HG02588 (cell line): ENCODE results near the gene CDH4.
"Not testable (repeated sequence)": the region's sequence is repeated elsewhere in the genome, so short reads cannot be mapped to it uniquely, and the experiment has no call there.

ENCODE experiments used
- ATAC-seq: cut with Tn5 transposase; IDR thresholded peaks from one replicate; pipeline ENCODE4 v1.9.1; 2021; ENCODE audit warnings: mild to moderate bottlenecking, moderate library complexity; ENCODE audit not compliant: unreplicated experiment

CDH4 gene

DNA sequence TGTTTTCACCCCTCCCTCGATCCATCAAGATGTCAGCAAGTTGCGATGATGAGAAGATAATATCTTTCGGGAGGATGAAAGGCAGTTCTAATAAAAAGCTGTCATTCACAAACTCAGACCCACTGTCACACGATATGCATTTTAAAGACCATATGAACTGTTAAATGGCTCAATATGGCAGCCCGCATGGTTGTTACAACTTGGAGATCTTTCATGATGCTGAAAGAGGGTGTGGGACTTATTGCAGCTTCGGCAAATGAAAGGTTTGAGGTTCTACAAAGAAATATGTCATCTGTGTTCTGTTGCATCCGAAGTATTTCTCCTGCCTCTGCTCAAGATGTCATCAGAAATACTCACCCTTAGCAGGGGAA lies 128.5 kb downstream of the CDH4 start:
- no peak for ATAC-seq

DNA sequence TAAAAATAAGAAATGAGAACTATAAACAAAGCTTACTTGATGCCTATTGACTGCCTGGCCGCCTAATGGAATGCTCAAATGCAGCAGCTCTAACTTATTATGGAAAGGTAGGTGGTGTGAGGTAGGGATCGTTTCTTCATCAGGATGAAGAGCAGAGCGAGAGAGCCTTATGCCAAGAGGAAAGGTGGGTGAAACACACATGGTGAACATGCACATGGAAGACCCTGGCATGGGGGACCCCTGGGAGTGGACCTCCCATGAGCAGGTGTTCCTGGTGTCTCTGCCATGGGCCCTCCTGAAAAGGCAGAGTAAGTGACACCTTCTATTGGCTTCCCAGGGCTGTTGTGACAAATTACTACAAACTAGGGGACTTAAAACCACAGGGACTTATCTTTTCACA lies 130.1 kb downstream of the CDH4 start:
- no peak for ATAC-seq

DNA sequence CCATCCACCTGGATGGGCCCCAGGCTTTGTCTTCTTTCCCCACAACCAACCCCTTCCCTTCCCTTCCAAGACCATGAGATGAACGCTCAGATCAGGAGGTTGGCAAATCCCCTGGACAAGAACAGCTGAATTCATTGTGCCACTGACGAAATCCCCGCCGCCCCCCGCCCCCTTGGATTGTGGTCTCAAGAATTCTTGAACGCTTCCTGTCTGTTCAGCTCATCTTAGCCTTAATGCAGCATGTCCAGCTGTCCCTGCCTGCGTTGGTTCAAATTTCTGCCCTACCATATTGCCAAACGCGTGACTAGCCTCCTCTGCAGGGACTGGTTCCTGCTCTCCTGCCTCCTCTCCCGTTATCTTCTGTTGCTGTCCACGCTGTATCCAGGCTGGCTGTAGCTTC lies 133.2 kb downstream of the CDH4 start:
- ATAC-seq = no peak

DNA sequence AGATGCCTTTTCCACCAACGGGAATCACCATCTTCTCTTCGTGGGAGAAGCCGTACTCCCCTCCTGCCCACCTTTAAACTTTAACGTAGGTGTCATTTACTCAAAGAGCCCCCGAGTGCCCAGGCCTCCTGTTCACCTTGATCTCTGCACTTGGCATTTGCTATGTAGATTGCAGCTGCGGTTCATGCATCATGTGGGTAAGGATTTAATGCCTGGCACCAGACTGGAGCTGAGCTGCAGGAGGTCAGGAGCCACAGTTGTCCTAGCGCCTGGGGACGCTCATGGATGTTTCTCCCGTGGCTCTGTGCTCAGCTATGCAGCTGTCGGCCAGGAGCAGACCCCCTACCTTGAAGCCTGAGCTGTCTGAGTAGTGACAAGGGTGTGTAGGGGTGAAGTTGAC lies 133.7 kb downstream of the CDH4 start:
- no peak for ATAC-seq

DNA sequence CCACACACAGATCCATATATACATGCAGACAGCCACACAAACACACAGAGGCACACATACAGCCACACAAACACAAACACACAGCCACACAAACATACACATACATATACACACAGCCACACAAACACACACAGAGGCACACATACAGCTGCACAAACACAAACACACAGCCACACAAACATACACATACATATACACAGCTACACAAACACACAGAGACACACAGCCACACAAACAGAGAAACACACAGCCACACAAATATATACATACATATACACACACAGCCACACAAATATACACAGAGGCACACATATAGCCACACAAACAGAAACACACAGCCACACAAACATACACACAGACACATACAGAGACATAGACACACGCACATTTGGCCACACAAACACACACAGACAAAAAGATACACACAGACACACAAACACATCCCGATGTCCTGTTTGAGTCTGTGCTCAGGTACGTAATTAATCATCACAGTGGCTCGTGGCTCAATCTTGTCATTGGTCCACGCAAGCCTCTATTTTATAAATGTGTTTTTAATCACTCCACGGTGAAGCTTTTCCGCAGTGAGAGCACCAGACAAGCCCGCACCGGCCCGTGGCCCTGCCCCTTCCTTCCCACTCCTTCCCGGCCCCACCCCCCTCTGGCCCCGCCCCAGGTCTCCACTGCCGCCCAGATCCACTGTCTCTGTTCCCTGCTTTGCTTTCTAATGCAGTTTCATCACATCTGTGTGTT lies 135.3 kb downstream of the CDH4 start:
- no peak for ATAC-seq

DNA sequence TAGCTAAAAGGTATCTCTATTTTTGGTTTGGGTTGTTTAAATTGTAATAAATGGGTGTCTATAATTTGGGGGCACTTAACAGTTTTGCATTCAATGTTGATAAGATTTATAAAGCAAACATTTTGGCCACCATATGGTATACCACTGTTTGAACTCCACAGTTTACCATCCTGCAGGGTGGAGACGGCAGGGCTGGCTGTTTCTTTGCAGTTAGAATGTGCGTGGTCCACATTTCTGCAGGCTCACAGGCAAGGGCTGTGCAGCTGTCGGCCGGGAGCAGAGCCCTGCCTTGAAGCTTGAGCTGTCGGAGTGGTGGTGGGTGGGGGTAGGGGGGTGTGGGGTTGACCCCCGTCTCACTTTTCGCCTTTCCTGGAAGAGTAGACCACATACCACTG lies 135.9 kb downstream of the CDH4 start:
- no peak for ATAC-seq

DNA sequence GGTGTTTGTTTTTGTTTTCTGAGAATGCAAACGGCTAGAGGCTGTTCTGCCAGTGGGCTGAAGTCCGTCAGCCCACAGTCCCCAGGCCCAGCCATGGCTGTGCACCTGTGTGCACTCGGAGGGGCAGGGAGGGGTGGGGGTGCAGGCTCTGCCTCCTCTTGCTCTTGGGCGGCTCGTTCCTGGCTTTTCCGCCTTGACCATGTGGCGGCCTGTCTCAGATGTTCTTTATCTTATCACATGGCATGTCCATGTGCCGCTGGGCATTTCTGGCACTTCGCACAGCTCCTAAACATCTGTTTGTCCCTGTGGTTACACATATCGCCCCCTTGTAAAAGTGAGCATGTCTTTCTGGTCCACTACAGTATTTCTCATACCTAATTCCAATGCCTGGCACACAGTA lies 137.0 kb downstream of the CDH4 start:
- ATAC-seq = no peak

DNA sequence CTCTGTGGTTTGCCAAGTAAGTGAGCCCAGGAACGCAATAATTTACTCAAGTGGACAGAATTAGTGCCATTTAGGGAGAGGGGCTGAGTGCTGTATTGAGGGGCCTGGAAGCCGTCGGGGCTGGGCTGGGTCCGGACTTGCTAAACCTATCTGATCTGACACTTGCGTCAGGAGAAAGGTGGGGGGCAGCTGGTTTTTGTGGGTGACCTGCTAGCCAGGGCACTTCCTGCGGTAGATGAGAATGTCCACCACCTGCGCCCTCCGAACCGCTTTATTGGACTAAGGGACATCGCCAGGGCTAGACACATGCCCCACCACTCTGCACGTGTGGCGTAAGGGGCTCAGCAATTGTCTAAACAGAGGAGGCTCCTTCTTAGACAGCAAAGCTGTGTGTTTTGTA lies 139.1 kb downstream of the CDH4 start:
- no peak for ATAC-seq

DNA sequence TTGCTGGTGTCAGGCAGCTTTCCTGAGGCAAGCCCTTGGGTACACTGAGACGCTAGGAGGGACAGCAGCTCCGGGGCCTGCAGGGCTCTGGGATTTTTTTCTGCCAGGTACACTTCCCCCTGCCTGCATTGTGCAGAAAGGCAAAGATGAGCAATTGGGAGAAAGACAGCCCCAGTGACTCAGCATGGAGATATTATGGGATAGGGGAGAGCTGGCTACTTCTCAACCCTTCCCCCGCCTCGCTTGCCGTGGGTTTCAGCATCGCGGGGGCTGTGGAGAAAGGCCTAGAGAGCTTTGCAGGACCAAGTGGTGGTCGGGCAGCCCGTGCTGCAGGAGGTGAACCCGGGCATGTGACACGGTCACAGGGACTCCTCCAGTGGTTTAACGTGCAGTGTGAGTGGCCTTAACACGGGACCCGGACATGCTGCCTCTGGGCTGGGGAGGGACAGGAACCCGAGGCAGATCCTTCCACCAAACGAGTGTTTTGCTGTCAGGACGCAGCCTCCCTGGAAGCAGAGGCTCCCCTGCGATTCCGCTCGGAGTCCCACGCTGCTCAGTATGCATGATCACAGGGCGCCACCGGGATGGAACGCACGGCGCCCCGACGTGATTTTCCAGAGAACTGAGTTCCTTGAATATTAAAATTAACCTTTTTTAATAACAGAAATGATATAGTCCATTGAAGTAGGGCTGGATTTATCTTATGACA lies 139.9 kb downstream of the CDH4 start:
- ATAC-seq = no peak

DNA sequence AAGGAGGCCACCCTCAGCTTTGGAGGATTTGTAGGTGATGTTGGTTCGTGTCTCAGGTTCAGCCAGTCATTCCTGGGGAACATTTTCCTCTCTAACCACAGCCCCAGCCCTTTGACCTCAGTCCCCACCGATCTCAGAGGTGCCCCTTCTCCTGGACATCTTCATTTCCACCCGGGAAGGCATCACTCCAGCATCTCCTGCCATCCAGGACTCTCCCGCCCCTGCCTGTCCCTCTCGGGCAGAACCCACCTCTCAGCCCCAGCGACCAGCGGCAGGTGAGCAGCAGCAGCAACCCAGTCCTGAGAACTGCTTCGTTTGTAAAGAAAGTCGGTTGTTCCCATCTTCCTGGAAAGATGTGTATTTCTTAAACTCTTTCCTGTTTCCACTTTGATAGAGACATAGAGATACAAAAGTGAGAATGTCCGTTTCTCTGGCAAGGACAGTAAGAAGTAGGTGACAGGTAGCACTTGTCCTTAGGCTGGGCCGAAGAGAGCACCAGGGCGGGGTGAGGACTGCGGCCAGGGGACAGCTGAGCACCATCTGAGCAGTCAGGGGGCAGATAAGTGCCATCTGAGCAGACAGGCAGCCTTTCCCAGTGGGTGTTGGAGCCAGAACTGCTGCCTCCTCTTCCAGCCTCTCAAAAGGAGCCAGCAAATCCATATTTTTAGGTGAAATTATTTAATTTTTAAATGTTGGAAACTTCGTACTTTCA lies 142.2 kb downstream of the CDH4 start:
- no peak for ATAC-seq

DNA sequence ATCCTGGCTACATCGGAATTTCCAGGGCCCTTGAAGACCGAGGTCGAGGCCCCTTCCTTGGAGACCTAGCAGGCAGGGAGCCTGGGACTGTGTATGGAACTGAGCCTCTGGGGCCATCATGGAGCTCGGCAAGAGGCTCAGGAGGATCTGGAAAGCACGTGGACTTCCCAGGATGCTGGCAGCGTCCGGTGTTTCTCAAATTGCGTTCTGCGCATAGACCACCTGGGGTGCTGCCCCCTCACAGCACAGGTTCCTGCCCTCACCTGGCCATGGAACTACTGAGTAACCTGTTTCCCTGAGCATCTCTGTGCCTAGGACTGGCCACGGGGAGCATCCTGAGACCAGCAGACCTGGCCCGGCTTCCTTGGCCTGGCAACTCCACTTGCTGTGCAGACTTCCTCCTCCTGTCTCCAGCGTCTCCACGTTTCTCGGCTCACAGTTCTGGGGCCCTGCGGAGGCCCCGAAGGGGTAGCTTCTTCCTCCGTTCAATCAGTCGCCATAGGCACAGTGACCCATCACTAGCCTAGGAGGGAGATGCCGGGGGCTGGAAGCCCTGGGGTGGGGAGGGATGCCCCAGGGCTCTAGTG lies 144.3 kb downstream of the CDH4 start:
- ATAC-seq = no peak

DNA sequence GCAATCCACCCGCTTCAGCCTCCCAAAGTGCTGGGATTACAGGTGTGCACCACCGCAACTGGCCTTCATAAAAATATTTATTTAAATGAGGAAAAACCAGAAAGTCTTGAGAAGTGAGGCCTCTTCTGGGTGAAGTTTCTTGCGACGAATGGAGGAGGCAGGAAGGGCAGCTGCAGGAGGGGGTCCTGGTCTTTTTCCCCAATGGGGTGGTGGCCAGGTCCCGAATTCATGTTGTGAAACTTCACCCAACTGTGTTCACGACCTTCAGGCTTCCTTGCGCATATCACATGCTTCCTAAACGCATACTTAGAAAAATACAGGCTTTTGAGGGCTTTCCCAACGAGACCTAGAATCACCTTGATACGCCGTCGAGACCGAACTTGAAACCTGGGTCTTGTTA lies 145.1 kb downstream of the CDH4 start:
- no peak for ATAC-seq

DNA sequence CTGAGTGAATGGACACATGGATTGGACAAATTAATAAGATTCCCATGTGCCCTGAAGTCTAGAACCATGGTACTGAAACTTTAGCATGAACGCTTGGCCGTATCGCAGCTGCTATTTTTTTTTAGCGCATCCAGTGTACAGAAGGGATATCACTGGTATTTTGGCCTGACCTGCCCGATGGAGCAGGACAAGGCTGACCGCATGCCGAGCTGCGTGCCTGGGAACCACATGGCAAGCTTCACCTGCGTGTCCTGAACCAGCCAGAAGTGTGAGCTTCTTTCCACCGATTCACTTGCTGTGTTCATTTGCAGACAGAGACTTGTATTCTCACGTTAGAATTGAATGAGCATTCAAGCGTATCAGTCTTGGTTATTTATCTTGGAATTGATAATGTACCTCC lies 145.7 kb downstream of the CDH4 start:
- ATAC-seq = no peak

DNA sequence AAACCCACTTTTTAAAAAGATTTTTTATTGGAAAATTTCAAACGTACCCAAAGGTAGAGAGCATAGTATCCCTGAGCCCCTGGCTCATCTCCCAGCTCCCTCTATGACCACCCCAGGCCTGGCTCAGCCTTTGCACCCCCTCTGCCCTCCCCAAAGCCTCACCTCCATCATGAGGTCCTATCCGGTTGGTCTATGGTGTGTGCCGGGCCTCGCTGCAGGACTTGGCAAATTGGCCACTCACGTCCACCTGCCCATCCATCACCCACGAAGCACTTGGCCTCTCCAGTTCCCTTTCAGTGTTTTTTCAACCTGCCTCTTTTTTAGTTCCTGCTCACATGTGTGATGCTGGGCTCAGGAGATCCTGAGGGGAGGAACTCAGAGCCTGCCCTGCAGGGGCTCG lies 147.4 kb downstream of the CDH4 start:
- ATAC-seq = no peak

DNA sequence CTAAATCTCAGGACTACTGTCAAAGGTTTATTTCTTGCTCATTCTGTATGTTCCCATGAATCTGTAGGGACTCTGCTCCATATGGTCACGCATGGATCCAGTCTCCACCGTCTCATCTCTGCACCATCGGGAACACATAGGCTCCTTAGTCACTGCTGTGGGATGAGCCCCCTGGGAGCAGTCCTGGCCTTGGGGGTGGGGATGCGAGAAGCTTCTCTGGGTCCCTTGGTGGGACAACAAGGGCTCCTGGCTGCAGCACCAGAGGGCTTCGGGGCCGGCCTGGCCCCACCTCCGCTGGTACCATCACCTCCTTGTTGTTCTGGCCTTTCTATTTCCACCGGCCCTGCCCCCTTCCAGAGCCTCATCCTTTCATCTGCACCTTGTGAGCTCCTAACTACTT lies 148.4 kb downstream of the CDH4 start:
- no peak for ATAC-seq

DNA sequence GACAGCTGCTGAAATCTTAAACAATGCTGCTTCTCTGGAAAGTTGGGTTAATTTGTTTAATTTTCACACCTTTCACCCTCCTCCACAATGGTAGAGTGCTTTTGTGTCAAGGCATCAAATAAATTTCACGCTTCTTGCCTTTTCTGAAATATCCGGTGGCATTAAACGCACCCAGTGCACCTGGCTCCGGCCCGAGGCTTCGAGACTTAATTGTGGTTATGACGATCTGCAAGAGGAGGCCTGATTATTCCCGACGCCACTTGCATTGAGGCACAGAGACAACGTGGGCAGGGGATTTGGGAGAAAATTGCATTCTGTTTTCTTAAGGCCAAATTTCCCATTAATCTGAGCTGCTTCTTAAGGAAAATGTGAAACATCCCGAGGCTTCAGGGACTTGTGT lies 152.2 kb downstream of the CDH4 start:
- ATAC-seq = no peak

DNA sequence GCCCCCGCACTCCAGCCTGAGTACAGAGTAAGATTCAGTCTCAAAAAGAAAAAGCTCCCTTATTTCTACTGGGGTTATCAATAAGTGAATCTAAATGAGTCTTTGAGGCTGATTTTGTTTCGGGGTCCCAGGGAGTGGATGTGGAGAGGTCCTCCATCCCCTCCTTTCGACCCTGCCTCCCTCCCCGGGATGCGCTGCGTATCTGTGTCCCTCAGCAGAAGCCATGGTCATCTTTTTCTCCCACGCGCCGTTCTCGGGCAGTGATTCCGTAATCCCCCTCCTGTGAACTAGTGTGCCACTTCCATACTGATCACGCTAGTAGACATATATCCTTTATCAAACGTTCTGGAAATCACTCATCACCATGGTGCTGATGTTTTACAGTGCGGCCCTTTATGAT lies 152.9 kb downstream of the CDH4 start:
- ATAC-seq = no peak

DNA sequence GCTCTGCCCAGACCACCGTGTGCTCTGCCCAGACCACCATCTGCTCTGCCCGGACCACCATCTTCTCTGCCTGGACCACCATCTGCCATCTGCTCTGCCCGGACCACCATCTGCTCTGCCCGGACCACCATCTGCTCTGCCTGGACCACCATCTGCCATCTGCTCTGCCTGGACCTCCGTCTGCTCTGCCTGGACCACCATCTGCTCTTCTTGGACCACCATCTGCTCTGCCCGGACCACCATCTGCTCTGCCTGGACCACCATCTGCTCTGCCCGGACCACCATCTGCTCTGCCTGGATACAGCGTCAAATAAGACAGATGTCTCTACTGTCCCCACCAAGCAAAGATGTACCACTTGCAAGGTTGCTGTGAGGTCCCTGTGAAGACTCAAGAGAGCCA lies 154.7 kb downstream of the CDH4 start:
- ATAC-seq = not testable (repeated sequence)

DNA sequence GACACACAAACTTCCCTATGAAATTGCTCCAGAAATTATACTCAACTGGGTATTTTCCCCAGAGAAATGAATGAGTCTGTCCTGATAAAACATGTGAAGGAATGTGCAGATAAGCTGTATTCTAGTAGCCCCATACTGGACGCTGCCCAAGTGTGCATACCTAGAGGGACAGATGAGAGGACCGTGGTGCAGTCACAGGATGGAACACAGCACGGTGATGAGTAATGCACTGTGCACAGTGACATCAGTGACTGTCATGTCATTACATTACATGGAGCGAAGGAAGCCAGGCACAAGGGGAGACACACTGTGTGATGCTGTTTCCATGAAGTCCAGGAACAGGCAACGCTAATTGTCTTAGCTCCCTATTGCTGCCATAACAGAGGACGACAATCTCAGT lies 155.5 kb downstream of the CDH4 start:
- ATAC-seq = no peak

DNA sequence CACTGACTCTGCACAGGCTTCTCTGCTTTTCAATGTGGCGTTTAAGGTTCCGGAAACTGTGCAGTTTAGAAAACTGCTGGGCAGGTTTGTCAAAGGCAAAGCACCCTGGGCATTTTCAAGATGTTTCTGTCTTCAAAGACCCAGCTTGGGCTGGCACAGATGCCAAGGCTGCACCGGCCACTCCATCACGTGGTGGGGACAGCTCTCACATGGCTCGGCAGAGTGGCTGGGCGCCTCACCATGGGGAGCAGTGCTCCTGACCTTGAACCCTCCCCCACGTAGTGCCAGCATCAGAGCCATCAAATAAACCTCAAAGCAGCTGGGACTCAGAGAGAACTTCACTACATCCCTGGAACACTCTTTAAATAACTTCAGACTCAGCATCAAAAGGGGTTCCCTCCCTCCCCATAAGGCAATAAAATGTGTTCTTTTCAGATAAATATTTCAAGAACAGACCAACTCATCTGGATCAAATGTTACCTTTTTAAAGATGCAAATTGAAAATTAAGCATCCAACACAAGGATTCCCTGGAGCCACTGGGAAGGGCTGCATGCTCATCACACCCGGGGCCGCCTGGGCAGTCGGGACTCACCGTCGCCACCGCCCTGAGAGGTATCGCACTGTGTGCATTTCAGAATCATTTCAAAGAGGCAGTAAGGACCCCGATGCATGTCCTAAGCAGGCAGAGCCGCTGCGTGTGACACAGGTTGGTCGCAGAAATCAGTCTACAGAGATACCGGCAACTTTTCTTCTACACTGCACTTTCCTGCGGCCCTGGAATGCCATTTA lies 157.1 kb downstream of the CDH4 start:
- no peak for ATAC-seq

DNA sequence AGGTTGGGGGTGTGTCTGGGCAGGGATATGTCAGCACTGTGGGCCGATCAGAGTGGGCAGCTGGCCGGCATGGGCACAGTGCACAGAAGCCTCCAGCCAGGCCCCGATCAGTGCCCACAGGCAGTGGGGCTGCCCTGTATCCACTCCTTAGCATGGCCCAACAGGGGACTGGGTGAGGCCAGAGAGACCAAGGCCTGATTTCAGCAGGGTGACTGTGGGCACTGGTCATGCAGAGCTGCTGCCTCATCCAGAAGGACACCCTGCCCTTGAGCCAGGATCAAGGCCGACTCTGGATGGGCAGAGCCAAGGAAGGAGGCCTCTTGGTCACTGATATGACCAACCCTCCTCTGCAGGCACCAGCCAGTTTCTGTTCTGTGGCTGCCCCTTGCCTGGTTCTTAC lies 159.7 kb downstream of the CDH4 start:
- no peak for ATAC-seq
